ENCODE data around the gene TNS1. TPM values are rescaled to one million over a fixed set of nuclear protein-coding genes. Genes with fewer than 3 reads are reported as not detected.

TNS1 gene
- total RNA-seq, 1 donor from 2014 or later = 7.9 TPM

DNA sequence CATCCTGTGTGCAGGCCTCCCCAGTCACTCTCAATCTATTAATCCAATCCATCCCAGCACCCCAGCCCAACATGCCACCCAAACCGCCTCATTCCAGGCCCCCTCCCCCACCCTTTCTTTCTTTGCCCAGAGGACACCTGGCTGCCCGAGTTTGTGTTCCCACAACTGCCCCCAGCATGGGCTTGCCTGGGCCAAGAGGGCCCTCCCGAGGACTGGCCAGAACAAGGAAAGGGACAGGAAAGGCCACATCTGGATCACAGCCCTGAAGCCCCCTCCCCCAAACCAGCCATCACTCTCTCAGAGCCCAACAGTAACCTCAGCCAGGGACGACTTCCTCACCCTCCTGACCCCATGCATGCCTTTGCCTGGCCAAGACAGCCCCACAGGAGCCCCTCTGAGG, 1.2 kb downstream of the TNS1 start:
- no peak for TF ChIP-seq CTCF (IDR thresholded peaks at IDR 0.05; ENCODE audit: unreplicated experiment)
- Mint-ChIP-seq H3K4me1 (ENCODE audit: low read depth) (peaks cover 3% of the 10 kb centered on the region), H3K27me3 (peaks cover 38% of the 10 kb centered on the region), H3K27ac (no peak overlapping the region), H3K4me3 (ENCODE audit: low read depth) (no peak overlapping the region), H3K36me3 (ENCODE audit: insufficient read depth) (no peaks in the 10 kb centered on the region), H3K9me3 (ENCODE audit: low read depth) (no peaks in the 10 kb centered on the region)
- DNase-seq (ENCODE audit: low spot score, unreplicated experiment) = no peak

- Mint-ChIP-seq H3K4me3 (ENCODE audit: low read depth) (no peak overlapping the region), H3K36me3 (ENCODE audit: insufficient read depth) (no peaks in the 10 kb centered on the region), H3K4me1 (ENCODE audit: low read depth) (peaks cover 5% of the 10 kb centered on the region), H3K9me3 (ENCODE audit: low read depth) (no peaks in the 10 kb centered on the region), H3K27ac (no peak overlapping the region), H3K27me3 (peaks cover 31% of the 10 kb centered on the region)
- no peak for DNase-seq (ENCODE audit: low spot score, unreplicated experiment)
- TF ChIP-seq CTCF (IDR thresholded peaks at IDR 0.05; ENCODE audit: unreplicated experiment) = no peak
Measured at GRCh38 chr2:218000136-218000535, 2.7 kb downstream of the TNS1 start.

DNA sequence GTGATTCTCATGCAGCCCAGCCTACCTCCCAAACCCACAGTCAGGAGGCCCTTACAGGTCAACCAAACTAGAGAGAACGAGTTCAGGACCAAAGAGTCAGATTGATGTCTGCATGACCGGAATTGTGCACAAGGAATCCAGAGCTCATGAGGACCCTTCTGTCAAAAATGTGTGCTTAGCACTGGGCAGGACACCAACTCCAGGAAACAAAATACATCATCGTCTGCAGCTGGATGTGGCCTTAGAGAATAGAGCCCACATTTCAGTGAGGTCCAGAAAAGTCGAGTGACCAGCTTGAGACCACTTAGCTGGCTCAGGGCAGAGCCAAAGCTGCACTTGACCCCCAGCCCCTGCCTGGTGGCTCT, 3.2 kb downstream of the TNS1 start:
- no peak overlapping the region for H3K27ac Mint-ChIP-seq
- no peak overlapping the region for H3K4me3 Mint-ChIP-seq (ENCODE audit: low read depth)
- H3K36me3 Mint-ChIP-seq (ENCODE audit: insufficient read depth) = no peaks in the 10 kb centered on the region
- peaks cover 30% of the 10 kb centered on the region for H3K27me3 Mint-ChIP-seq
- TF ChIP-seq CTCF (IDR thresholded peaks at IDR 0.05; ENCODE audit: unreplicated experiment) = no peak
- H3K9me3 Mint-ChIP-seq (ENCODE audit: low read depth) = no peaks in the 10 kb centered on the region
- DNase-seq (ENCODE audit: low spot score, unreplicated experiment) = no peak
- peaks cover 9% of the 10 kb centered on the region for H3K4me1 Mint-ChIP-seq (ENCODE audit: low read depth)

DNA sequence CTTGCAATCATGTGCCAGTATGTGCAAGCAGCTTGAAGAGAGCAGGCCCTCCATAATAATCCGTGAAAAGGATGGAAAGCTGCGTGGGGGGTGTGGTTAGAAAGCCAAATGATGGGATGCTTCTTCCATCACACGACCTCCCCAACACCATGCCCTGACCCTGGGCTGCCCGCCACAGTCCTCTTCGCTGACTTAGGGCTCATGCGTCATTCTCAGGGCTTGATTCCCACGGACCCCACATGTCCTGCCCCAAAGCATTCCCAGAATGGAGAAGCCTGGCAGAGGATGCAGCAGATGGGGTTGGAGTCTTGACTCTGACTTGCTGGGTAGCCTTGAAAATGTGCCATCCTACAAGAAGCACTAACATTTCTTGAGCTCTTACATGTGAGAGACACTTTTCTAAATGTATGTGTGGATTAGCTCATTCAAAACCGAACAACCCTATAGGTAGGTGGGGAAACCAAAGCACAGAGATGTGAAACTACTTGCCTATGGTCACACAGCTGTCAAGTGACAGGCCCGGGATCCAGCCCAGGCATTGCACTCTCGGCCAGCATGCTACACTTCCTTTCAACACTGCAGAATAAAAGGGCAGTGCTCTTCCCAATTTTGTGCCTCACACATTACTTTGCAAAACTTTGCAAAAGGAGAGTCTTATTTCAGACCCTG, 3.7 kb downstream of the TNS1 start:
- H3K4me3 Mint-ChIP-seq (ENCODE audit: low read depth) = no peak overlapping the region
- no peak for TF ChIP-seq CTCF (IDR thresholded peaks at IDR 0.05; ENCODE audit: unreplicated experiment)
- H3K4me1 Mint-ChIP-seq (ENCODE audit: low read depth) = peaks cover 9% of the 10 kb centered on the region
- peaks cover 25% of the 10 kb centered on the region for H3K27me3 Mint-ChIP-seq
- H3K27ac Mint-ChIP-seq = no peak overlapping the region
- H3K36me3 Mint-ChIP-seq (ENCODE audit: insufficient read depth) = no peaks in the 10 kb centered on the region
- no peak for DNase-seq (ENCODE audit: low spot score, unreplicated experiment)
- H3K9me3 Mint-ChIP-seq (ENCODE audit: low read depth) = no peaks in the 10 kb centered on the region

- no peaks in the 10 kb centered on the region for H3K36me3 Mint-ChIP-seq (ENCODE audit: insufficient read depth)
- H3K4me3 Mint-ChIP-seq (ENCODE audit: low read depth) = no peak overlapping the region
- no peaks in the 10 kb centered on the region for H3K9me3 Mint-ChIP-seq (ENCODE audit: low read depth)
- peaks cover 33% of the 10 kb centered on the region for H3K27me3 Mint-ChIP-seq
- DNase-seq (ENCODE audit: low spot score, unreplicated experiment) = no peak
- H3K27ac Mint-ChIP-seq = no peak overlapping the region
- peaks cover 6% of the 10 kb centered on the region for H3K4me1 Mint-ChIP-seq (ENCODE audit: low read depth)
- TF ChIP-seq CTCF (IDR thresholded peaks at IDR 0.05; ENCODE audit: unreplicated experiment) = no peak
Measured at GRCh38 chr2:217997510-217997909, 5.3 kb downstream of the TNS1 start.
